ENCODE measurements around the gene DET1.
A peak's percentile ranks its signal among the peaks of the same experiment; 100 is the strongest.
"Not testable (repeated sequence)": the region's sequence is repeated elsewhere in the genome, so short reads cannot be mapped to it uniquely, and the experiment has no call there.

DET1 gene

GRCh38 chr15:88470625-88471372 is 75.7 kb downstream of the DET1 start:
- no peak overlapping the region for H3K4me3 ChIP-seq (ENCODE audit: low read depth, low read length)
- DNase-seq (ENCODE audit: low read depth), result no peak
- TF ChIP-seq MAX (IDR thresholded peaks at IDR 0.05; ENCODE audit: low read depth, low read length) (no peak), POLR2A (IDR thresholded peaks at IDR 0.05; ENCODE audit: extremely low read depth, insufficient read length) (no peak)

GRCh38 chr15:88469321-88469720 is 77.2 kb downstream of the DET1 start:
- no peak for DNase-seq (ENCODE audit: low read depth)
- no peak for TF ChIP-seq POLR2A (IDR thresholded peaks at IDR 0.05; ENCODE audit: extremely low read depth, insufficient read length)
- no peak for TF ChIP-seq MAX (IDR thresholded peaks at IDR 0.05; ENCODE audit: low read depth, low read length)
- TF ChIP-seq CTCF (IDR thresholded peaks at IDR 0.05; ENCODE audit: low read depth, low read length), result no peak
- no peak for TF ChIP-seq MYC (IDR thresholded peaks at IDR 0.05; ENCODE audit: low read depth, low read length)
- H3K4me3 ChIP-seq (ENCODE audit: low read depth, low read length), result no peak overlapping the region

- H3K4me3 ChIP-seq (ENCODE audit: low read depth, low read length), result peak overlapping the region; percentile 86
These were observed 77.8 kb downstream of the DET1 start for GRCh38 chr15:88468721-88469120.

GRCh38 chr15:88467935-88468528 is 78.4 kb downstream of the DET1 start:
- peak overlapping the region; percentile 86 for H3K4me3 ChIP-seq (ENCODE audit: low read depth, low read length)
- peak; percentile 52 for DNase-seq (ENCODE audit: low read depth)
- peak; percentile 39 for TF ChIP-seq CTCF (IDR thresholded peaks at IDR 0.05; ENCODE audit: low read depth, low read length)
- no peak for TF ChIP-seq POLR2A (IDR thresholded peaks at IDR 0.05; ENCODE audit: extremely low read depth, insufficient read length)

More at GRCh38 chr15:88468721-88469120, 77.8 kb downstream of the DET1 start:
- DNase-seq (ENCODE audit: low read depth), result not testable (repeated sequence)

- peak within 1 kb of the TSS; percentile 86 for H3K4me3 ChIP-seq (ENCODE audit: low read depth, low read length)
- TF ChIP-seq POLR2A (IDR thresholded peaks at IDR 0.05; ENCODE audit: extremely low read depth, insufficient read length), result peak; percentile 70
- no peak for TF ChIP-seq CTCF (IDR thresholded peaks at IDR 0.05; ENCODE audit: low read depth, low read length)
- peak; percentile 69 for TF ChIP-seq MYC (IDR thresholded peaks at IDR 0.05; ENCODE audit: low read depth, low read length)
- peak; percentile 76 for TF ChIP-seq MAX (IDR thresholded peaks at IDR 0.05; ENCODE audit: low read depth, low read length)
These were observed 79.2 kb downstream of the DET1 start, which contains the start of the genes MRPL46 and MRPS11 for GRCh38 chr15:88467073-88467934. TSS of gene MRPL46 (minus strand) at chr15:88467388. CDS start at chr15:88467377, 11 bp downstream. TSS of gene MRPS11 (plus strand) at chr15:88467708. CDS start at chr15:88467718, 10 bp downstream.

GRCh38 chr15:88465633-88466224 is 80.8 kb downstream of the DET1 start:
- DNase-seq (ENCODE audit: low read depth), result peak; percentile 81
- no peak for TF ChIP-seq MAX (IDR thresholded peaks at IDR 0.05; ENCODE audit: low read depth, low read length)
- H3K4me3 ChIP-seq (ENCODE audit: low read depth, low read length), result peak overlapping the region; percentile 86

More at GRCh38 chr15:88467073-88467934, 79.2 kb downstream of the DET1 start, which contains the start of the genes MRPL46 and MRPS11:
- DNase-seq (ENCODE audit: low read depth), result peak; percentile 90

Data from NB4 (cell line).